Measurements from ENCODE around the gene FARP1.

The FARP1 gene

DNA sequence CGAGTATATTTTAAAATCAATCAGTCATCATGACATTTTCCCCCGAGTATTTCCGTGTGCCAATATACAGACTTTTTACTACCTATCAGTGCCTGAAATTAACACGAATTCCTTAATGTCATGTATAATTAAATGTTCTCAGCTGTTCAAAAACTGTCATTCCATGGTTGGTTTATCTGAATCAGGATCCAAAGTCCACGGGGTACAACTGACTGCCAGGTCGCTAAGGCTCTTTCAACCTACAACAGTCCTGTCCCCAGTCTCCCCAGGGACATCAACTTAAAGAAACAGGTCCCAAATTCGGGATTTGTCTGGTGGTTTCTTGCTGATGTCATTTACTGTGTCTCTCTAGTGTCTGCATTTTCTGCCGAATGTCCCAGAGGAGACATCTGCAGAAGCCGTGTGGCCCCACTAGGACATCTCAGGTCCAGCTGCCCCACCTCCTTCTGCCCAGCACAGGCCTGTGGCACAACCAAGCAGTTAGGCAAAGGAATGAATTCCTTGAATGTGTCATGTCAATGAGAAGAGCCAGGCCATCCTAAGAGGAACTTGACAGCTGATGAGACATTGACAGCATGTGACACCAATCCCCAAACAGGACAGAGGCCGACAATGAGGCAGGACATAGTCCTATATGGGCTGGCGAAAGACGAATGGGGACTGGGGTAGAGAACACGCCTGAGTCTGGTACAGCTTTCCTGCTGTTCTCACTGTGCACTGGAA, 324.5 kb downstream of the FARP1 start:
- DNase-seq, result no peak

DNA sequence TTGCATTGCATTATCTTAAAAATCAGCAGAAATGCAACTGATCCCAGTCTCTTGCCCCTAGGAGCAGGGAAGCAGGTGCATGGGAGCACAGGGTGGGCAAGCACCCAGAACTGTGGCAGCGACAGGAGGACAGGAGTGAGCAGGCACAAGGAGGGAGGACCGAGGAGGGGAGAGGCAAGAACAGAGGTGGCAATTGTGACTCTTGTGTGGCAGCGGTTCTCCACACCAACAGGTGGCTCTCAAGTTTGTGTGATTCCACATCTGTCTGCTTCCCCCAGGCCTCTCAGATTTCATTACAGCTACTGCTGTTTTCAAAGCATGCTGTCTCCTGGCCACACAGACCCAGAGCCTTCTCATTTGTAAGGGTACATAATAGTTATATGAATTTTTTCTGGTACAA, 325.5 kb downstream of the FARP1 start:
- no peak for DNase-seq

DNA sequence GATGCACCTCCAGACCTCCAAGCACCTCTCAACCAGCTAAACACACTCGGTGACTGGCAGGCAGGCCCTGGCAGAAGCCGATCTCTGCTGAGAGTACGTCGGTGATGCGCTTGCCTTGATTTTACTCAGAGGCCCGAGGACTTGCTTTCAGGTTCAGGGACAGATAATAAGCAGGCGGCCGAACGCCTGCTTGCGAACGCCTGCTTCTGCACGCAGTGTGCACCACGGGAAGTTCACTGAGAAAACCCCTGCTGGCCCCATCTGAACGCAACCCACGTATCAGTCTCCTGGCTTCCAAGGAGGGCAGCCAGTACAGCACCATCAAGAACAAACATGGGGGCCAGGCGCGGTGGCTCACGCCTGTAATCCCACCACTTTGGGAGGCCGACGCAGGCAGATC, 326.0 kb downstream of the FARP1 start:
- no peak for DNase-seq

DNA sequence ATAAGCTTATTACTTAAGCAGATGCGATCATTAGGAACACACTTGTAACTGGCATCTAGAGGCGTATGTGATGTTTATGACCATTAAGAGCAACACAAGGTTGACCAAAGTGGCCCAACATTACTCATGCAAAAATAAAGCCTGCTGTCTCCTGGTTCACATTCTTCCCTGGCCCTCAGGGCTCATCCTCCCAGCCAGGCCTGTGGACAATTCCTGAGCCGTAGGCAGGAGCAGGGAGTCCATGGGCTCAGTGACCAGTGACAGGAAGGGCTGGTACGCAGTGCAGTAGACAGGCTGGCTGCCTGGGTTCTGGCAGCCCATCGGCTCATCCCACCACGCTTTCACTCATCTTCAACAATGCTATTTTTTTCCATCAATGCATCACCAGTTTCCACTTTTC, 328.0 kb downstream of the FARP1 start:
- DNase-seq, result no peak

DNA sequence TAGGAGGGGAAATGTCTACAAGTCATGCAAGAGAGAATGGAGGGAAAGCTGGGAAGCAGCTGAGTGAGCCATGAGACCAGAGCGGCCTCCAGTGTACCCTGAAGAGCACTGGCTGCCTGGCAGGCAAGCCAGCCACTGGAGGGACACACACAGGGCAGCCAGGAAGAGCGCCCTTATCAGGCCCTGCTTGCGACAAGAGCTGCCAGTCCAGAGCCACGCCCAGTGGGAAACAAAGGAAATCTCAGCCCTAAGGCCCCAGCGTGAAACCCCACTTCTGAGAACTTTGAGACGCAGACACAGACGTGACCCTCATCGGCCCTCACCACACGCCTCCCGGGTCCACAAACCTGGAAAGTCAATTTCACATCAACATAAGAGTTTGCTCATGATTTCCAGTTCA, 329.0 kb downstream of the FARP1 start:
- DNase-seq, result no peak

DNA sequence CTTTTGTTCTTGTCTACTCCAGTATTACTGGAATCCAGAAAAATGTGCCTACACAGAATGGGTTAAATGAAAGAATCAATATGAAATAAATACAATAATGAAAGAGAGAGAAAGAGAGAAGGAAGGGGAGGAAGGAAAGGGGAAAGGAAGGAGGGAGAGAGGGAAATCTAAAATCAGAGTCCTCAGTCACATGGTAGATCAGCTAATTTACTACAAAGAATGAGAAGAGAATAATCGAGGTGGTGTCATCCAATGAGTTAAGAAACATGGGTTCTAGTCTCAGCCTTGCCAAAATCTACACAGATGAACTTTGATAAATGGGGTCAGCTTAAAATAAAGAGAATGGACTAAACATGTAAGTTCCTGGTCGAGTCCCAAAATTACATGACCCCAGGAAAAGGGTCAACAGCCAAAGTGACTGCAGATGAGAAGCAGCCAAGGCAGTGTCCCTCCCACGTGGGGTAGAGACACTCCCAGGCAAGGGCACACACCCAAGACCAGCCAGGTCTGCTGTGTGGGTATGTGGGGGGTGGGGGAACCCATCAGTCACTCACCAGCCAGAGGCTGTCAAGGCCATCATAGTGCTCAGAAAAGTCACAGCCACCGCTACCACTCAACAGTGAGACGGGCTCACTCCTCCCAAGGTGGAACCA, 330.4 kb downstream of the FARP1 start:
- no peak for DNase-seq

DNA sequence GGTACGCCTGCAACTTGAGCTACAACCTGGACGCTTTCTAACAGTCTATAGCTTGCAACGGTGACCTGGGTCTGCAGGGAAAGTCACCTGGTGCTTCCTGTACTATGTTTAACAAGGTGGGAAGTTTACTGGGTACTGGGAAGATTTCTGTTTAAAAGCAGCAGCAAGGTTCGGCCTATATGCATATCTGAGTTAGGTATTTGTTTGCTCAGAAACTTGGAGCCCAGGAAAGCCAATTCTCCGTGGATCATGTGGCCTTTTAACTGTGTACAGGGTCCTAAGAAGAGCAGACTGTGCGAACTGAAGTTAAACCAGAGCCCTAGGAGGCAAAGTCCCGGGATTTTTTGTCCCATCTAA, 330.9 kb downstream of the FARP1 start:
- no peak for DNase-seq

DNA sequence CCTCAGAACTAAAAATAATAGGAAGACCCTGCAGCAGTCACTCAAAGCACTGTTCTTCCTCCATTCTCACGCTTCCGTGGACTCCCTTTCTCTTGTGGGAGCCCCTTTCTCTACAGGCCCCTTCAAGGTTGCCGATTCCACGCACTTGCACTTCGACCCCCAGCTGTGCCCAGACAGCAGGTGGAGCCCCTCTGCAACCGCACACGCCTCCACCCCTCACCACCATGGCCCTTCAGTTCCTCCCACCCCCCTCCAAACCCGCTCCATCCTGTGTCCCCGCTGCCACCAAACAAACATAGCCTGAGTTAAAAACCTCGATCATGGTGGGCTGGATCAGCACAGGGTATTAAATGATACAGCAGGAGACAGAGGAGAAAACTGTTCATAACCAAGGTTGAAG, 331.4 kb downstream of the FARP1 start:
- no peak for DNase-seq

DNA sequence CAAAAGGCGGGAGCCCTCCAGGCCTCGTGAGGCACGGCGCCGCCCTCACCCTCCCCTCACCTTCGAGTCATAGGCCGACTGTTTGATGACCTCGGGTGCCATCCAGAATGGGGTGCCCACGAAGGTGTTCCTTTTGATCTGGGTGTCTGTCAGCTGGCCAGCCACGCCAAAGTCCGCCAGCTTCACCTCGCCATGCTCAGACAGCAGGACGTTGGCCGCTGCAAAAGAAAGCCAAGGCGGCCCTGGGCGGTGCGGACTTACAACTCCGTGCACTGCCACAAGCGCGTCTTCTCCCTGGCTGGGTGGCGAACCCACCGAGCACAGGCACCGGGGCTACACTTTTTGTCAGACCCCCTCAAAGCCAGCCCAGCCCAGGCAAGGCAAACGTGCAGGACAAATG, 331.9 kb downstream of the FARP1 start:
- no peak for DNase-seq

DNA sequence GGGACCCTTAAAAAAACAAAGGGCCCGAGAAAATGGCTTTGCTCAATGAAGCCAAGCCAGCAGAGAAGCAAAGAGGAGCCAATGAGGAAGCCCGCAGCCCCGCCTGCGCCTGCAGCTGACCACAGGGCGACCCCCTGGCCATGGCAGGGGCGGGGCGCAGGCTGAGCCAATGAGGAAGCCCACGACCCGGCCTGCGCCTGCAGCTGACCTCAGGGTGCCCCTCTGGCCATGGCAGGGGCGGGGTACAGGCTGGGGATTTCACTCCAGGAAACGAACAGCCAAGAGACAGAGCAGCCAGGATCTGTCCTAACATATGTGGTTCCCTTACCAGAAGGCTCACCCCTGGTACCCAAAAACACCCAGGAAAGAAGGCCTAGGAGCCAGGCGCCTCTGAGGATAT, 332.6 kb downstream of the FARP1 start:
- no peak for DNase-seq

DNA sequence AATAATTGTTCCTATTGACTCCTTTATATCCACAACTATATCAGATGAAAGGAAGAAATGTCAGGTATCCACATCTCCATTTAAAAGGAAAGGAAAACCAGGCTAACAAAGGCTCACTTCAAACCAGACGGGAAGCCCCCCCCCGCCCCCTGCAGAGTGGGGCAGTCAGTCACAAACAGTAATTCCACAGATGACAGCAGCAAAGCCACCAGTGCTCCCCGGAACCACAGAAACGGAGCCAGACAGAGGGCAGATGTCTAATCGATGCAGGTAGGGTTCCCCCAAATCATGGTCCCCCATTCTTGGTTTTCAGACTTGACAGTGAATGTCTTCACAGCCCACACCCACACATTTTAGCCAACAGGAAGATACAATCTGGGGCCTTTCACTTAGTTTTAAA, 333.2 kb downstream of the FARP1 start:
- no peak for DNase-seq

DNA sequence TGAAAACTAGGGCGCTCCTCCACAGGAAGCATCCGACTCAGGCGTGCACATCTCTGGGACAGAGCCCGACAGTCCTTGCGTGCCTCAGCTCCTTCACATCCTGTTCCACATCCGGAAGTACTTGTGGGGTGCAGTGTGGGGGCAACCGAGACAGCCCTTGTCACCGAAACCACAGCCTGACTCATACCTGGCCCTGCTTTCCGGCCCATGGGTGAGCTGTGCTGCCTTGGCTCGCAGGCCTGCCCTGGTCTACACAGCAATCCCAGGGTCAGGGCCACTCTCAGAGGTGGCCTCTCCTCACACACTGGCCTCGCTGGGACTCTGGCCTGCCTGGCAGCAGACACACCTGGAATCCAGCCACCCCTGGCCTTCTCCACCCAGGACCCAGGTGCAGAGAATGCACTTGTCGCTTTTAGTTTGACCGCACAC, 333.7 kb downstream of the FARP1 start:
- no peak for DNase-seq

DNA sequence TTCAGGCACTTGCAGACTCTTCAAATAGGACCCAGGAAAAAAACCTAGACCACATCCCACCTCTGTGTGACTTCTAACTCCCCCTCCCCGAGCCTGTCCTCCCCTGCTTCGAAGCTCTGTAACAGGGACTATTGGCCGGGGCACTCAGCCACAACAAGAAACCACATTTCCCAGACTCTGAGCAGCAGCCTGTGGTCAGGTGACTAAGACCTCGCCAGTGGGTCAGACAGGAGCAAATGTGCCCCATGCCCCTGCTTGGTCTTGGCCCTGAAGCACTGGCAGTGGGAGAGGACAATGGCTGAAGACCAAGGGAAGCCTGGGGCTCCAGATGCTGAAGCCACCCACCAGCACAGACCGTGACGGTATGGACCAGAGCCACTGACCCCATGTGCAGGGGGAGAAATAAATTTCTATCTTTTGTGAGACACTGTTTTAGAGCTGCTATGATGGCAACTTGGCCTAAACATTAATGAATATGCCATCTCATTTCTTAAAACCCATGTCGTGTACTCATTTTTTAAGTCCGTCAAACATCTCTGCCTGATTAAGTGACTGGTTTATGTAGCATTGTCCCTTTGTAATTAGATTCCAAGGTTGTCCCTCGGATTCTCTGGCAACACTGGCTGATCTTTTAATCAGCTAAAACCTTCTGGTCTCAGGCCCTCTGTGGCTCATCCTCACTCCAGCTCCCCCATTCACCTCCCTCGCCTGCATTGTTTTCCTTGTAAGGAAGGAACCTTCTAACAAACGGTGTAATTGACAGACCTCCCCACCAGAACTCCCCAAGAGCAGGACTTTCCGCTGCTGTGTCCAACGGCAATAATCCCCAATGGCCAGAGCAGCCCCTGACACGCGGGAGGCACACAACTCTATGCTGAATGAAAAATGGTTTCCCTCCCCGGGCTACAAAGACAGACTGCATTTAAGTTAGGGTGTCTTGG, 335.6 kb downstream of the FARP1 start:
- DNase-seq, result peak; percentile 61

DNA sequence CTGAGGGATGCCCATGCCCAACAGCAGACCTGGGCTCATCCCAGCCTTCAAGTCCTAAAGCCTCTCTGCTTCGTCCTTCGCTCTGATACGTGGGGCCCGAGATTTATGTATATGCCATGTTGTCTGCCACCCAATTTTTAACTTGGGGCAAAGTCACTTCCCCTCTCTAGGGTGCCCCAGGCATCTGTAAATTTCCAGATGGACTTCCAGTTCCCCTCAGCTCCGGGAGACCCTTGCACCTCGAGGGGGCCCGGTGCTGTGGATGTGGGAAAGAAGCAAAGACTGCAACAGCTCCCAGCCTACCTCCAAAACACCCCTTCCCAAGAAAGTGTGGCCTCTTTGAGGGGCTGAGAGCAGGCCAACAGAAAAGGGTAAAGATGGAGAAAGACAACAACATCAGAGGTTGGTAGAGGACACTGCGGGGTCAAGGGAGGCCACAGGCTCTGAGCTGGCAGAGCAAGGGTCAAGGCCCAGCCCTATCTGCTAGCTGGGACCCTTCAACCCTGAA, 336.7 kb downstream of the FARP1 start:
- DNase-seq, result no peak

DNA sequence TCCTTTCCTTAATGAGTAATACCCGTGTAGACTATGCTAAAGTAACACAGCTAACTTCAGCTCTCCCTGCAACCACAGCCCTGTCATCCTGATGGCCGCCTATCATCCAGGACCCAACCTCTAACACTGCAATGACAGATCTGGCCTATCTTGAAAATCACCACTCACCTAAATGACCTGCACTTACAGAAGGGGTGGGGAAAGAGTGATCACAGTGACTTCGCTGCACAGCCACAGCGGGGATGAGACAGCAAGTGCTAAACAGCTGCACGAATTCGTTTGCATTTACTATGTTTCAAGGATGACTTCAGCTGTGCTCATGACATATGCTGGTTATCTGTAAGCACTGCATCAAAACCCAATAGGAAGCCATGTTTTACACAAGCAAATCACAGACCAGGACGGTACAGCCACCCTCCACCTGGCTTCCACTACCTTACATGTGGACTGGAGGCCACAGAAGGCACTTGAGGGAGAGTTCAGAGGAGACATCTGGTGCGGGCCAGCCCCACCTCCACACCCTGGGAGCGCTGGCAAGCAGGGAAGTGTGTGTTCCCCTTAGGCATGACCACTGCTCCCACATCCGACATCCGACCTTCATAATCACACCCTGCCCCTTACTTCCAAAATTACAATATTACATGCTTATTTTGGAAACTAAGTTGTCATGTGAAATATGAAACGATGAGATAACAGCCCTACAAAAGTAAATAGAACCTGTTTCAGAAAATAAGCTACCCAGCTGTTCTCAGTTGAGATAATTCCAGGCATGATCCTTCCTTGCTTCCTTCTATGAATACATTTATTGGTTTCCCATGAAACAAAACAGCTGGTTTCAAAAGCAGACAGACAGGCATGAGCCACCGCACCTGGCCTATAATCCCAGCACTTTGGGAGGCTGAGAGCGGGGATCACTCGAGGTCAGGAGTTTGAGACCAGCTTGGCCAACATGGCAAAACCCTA, 338.3 kb downstream of the FARP1 start:
- DNase-seq, result no peak

DNA sequence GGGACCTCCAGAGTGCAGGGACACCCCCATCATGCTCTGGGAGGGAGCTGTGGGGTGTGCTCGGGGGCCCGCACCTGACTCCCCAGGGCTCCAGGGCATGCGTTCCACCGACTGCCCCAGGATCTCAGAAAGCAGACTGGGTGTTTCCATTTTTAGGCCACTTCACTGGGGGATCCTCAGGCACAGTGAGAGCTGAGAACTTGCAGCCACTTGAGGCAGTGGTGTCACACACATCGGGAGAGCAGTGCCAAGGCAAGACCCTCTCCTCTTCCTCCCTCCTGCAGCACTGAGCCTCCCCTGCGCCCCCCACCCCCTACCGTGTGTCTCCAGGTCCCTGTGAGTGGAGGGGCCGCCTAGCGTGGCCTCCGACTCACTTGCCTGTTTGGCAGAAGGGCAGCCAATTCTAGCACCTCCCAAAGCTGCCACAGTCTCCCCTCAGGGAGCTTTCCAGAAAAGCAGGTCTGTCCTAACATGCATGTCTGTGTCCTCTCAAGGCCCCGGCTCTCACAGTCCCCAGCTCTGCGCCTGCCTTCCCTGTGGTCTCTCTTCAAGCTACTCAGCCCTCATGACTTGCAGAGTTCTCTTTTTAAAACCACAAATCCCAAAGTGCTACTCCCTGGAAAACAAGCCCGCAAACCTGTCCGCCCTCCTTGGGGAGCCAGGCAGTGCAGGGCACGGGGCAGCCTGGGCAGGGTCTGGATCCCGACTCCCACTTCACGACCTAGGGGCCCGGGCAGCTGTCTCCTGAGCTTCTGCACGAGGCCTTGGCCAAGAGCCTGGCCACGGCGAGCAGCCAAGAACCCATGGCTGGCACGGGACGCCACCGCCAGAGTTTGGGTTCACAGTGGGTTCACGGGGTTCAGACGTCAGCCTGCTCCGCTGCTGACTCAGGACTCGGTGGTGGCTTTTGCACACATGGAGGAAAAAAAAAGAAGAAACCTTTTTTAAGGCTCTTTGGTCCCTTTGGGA, 339.9 kb downstream of the FARP1 start:
- DNase-seq, result no peak

DNA sequence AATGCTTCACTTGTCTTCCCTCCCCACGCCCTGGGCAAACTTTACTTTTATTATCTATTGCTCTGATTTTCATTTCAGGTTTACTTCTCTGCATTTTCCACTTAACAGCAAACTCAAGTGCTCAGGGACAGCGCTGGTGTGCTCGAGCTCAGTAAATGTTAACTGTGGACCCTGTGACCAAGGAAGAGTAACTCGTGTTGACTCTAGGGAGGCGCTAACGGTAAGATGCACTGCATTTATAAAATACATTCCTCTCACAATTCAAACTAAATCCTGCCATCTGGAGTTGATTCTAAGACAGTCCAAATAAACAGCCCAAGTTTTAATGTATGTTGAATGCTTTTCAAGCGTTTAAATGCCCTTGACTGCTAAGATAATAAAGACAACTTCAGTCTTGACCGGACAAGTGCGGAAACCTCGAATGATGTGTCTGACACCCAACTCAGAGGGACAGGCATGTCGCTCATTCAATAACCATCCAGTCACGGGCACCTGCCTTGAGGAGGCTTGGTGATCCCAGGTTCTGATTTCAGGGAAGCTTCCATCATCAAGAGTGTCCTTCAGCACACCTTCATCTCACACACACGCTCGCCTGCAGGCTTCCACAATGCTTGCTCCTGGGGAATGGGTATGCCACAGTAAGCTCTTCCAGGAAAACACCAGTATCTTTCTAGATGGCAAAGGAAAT, 340.9 kb downstream of the FARP1 start:
- DNase-seq, result no peak

DNA sequence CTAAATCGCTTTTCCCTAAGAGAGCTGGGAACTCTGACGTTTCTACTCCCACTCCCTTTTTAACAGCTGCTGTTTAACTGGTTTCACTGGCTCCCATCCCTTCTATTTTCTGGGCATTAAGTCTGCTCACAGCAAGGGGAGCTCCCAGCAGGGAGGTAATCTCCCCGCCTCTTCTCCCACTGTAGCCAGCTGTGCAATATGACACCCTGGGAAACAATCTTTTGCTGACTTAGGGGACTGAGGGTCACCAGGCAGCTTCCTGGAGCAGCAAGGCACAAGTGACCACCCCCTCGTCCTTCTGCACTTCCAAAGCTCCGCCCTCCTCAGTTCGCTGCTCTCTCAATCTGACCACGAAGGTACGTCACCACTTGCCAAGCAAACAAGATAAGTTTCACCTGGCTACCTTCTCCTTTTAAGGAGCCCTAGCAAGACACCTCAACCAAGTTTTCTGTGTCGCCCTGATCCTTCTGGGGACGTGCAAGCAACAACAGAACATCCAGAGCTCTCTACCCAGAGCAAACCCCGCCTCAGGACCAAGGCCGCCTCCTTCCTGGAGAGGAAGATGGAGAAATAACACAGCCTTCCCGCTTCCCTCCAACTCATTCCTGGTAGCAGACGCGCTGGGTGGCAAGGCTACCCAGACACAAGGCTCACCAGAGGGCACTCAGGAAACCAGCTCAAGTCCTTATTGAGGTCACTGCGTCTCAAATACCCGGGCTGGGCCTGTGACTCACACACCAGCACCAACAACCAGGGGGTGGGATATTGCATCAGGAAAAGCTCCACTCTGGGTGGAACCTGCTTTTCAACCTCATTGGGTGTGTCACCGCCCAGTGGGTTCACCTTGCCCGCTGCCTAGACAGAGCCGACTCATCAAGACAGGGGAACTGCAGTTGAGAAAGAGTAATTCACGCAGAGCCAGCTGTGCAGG, 341.7 kb downstream of the FARP1 start:
- DNase-seq, result peak; percentile 73

DNA sequence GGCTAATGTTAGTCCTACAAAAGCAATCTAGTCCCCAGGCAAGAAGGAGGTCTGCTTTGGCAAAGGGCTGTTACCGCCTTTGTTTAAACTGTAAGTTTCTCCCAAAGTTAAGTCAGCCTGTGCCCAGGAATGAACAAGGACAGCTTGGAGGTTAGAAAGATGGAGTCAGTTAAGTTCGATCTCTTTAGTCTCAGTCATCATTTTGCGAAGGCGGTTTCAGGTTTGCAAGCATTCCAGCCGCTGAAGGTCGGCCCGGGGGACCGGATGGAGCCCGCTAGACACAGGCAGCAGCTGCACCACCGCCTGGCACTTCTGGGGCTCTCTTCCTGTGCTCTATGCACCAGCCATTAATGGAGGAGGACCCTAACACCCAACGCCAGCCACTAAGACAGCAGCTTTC, 342.7 kb downstream of the FARP1 start:
- DNase-seq, result no peak
